Astrocyte (in vitro differentiated cells and primary cell): ENCODE data around the gene FHOD1.

ENCODE experiments used
- EZH2 ChIP-seq: IDR thresholded peaks from 2 replicates; pipeline ENCODE4 v1.6.1; 2012; ENCODE audit warnings: mild to moderate bottlenecking, low read length, inconsistent platforms; ENCODE audit not compliant: insufficient read depth
- TF ChIP-seq, protein P1 (sequence below): IDR thresholded peaks from 2 replicates; pipeline ENCODE4 v1.5.1; 2011; ENCODE audit warnings: low read depth, mild to moderate bottlenecking, inconsistent platforms, low read length, moderate library complexity; ENCODE audit not compliant: insufficient read depth

DNA sequence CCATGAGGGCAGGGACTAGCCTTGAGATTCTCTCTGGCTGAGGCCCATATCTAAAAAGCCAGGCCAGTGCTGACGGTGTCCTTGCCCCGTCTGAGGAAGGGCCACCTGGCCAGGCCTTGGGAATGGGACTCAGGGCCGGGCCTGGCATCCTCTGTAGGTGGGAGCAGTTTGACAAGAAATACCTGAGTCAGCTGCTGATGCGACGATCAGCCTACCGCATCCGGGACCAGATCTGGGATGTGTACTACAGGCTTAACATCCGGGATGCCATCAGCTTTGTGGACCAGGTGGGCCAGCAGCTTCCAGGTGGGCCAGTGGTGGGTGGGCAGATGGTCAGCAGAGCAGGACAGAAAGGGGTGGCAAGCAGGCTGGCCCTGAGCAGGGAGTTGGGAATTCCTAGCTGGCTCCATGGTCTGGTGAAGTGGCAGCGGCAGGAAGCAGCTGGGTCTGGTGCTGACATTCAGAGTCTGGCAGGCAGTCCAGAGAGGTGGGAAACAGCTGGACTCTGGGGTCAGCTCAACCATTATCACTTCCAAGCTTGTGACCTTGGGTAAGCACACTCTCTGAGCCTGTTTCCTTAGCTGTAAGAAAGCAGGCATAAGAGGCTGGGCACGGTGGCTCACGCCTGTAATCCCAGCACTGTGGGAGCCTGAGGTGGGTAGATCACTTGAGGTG is 11.0 kb upstream of the FHOD1 start:
- TF ChIP-seq, protein P1, sequence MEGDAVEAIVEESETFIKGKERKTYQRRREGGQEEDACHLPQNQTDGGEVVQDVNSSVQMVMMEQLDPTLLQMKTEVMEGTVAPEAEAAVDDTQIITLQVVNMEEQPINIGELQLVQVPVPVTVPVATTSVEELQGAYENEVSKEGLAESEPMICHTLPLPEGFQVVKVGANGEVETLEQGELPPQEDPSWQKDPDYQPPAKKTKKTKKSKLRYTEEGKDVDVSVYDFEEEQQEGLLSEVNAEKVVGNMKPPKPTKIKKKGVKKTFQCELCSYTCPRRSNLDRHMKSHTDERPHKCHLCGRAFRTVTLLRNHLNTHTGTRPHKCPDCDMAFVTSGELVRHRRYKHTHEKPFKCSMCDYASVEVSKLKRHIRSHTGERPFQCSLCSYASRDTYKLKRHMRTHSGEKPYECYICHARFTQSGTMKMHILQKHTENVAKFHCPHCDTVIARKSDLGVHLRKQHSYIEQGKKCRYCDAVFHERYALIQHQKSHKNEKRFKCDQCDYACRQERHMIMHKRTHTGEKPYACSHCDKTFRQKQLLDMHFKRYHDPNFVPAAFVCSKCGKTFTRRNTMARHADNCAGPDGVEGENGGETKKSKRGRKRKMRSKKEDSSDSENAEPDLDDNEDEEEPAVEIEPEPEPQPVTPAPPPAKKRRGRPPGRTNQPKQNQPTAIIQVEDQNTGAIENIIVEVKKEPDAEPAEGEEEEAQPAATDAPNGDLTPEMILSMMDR, result no peak
- TF ChIP-seq EZH2, result no peak
